ENCODE results near the gene FOXP4. TPM values are rescaled to one million over a fixed set of nuclear protein-coding genes. Genes with fewer than 3 reads are reported as not detected.

FOXP4 gene
- polyA plus RNA-seq, 3 donors: 8.3 to 26.6 (median 18.4) TPM

DNA sequence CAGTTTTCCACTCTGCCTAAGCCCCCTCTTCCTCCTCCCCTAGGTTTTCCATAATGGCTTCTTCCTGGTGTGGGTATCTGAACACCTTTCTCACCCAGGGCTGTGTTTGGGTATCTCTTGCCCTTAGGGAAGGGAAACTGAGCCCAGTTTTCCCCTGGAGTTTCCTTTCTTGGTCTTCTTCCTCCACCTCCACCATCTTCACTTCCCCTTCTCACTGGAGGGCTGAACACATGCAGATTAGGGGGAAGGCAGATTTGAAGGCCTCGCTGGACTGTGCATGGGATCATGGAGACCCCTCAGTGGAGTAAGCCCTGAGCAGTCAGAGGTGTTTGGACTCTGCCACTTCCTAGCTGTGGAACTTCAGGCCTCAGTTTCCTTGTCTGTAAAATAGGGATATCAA lies 27.8 kb downstream of the FOXP4 start:
- no peak overlapping the region for H3K27ac ChIP-seq (ENCODE audit: low read depth, low read length)
- WGBS, 3 donors: 84 to 94% (median 93%) methylated on average over 1 of the region's 1 CpG

DNA sequence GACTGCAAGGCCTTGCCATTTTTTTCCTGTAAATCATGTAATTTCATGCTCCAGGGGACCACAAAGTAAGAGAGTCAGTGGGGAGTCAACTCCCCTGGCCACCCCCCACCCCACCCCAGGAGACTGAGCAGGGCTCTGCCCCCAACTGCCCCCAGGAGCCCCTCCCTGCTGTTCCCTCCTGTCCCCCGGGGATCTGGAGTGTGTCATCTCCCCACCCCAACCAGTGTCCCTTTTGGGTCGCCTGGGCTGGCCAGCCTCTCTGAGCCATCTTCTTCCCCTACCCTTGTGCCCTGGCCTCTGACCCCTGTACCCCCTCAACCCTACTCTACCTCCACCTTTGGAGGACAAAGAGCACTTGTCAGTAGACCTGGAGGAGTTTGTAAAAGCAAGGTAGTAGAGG lies 29.4 kb downstream of the FOXP4 start:
- WGBS, 3 donors: 55 to 88% methylated on average over 2 of the region's 2 CpGs; no CpG with 5 or more reads in 1 of the 3 donors
- H3K27ac ChIP-seq (ENCODE audit: low read depth, low read length): no peak overlapping the region

- 35 to 85% (median 81%) methylated on average over 4 of the region's 4 CpGs for WGBS, 3 donors
- no peak overlapping the region for H3K27ac ChIP-seq (ENCODE audit: low read depth, low read length)
These were observed 30.5 kb downstream of the FOXP4 start for GRCh38 chr6:41576667-41577066.

- H3K27ac ChIP-seq (ENCODE audit: low read depth, low read length): no peak overlapping the region
- WGBS, 3 donors: 44 to 69% (median 64%) methylated on average over 5 of the region's 5 CpGs
These were observed 31.4 kb downstream of the FOXP4 start for GRCh38 chr6:41577356-41578216.

DNA sequence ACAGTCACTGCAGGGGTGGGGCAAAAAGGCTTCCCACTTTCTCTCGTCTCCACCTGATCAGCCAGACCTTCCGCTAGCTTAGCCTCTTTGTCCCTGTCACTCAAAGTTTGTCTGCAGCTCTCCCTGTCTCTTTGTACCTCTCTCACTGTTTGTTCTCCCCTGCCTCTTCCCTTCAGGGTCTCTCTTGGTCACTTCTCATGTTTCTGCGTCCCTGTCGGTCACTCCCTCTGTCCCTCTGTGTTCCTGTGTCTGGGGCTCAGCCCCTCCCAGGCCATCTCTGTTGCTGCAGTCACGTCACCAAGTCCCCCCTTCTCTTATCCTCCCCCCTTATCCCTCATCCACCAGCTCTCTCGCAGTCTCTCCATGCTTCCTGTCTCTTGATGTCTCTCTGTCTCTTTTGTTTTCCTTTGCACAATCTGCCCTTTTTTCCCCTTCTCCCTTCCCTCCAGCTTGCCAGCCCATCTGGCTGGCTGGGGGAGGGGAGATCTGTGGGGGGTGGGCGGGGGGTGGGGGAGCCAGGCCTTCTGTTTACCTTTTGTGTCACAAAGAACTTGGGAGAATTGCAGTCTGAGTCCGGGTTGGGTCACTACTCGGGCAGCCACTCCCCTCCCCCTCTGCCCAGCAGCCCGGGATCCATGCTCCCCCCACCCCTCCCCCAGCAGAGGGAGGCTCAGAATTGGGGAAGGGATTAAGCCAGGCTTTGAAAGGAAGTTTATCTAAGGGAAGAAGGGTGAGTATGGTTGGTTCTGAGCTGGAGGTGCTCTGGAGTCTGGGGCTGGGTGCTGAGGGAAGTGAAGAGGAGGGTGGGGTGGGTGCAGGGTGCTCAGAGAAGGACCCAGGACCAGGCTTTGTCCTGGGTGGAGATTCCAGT lies 32.3 kb downstream of the FOXP4 start:
- 29 to 59% (median 54%) methylated on average over 10 of the region's 10 CpGs for WGBS, 3 donors
- no peak overlapping the region for H3K27ac ChIP-seq (ENCODE audit: low read depth, low read length)

GRCh38 chr6:41579088-41579610 lies 33.0 kb downstream of the FOXP4 start:
- H3K27ac ChIP-seq (ENCODE audit: low read depth, low read length): no peak overlapping the region
- 65 to 70% (median 66%) methylated on average over 3 of the region's 3 CpGs for WGBS, 3 donors

- 81 to 95% (median 93%) methylated on average over 7 of the region's 7 CpGs for WGBS, 3 donors
- no peak overlapping the region for H3K27ac ChIP-seq (ENCODE audit: low read depth, low read length)
These were observed 34.5 kb downstream of the FOXP4 start for GRCh38 chr6:41580690-41581089.

- H3K27ac ChIP-seq (ENCODE audit: low read depth, low read length): no peak overlapping the region
- 72 to 81% (median 79%) methylated on average over 12 of the region's 12 CpGs for WGBS, 3 donors
These were observed 35.3 kb downstream of the FOXP4 start for GRCh38 chr6:41581381-41581991.

DNA sequence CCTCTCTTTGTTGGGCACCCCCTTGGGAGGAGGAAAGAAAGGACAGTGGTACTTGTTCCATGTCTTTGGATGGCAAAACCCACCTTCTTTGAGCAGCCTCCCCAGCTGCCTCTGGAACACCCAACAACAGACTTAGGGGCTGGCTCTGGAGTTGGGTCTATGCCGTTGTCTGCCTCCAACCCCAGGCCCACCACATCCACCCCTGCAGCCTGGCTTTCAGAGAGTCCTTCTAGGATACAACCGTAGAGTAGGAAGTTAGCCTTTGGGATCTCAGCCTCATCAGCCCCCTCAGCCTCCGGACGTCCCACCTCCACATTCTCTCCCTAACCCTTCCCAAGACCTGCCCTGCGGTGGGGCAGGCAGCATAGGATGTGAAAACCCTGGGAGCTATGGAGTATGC lies 36.4 kb downstream of the FOXP4 start:
- H3K27ac ChIP-seq (ENCODE audit: low read depth, low read length): no peak overlapping the region
- 95 to 98% (median 97%) methylated on average over 5 of the region's 5 CpGs for WGBS, 3 donors

- WGBS, 3 donors: 92 to 100% (median 98%) methylated on average over 1 of the region's 1 CpG
- no peak overlapping the region for H3K27ac ChIP-seq (ENCODE audit: low read depth, low read length)
These were observed 37.4 kb downstream of the FOXP4 start for GRCh38 chr6:41583565-41583964.

DNA sequence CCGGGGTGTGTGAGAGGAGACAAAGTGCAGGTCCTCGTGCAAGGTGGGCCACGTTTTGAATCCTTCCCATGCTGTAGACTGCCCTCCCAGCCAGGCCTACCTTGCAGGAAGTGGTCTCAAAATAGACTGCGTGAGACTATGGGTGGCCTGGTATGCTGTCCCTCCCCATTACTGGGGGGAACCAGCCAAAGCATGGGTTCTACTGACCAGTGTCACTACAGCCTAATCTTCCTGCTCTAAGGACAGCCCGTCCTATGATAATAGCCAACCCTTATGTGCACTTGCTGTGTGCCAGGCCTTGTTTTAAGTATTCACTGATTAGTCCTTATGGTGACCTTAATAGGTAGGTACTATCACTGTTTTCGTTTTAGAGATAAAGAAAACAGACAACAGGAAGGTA lies 38.0 kb downstream of the FOXP4 start:
- no peak overlapping the region for H3K27ac ChIP-seq (ENCODE audit: low read depth, low read length)
- 58 to 94% (median 87%) methylated on average over 6 of the region's 6 CpGs for WGBS, 3 donors

DNA sequence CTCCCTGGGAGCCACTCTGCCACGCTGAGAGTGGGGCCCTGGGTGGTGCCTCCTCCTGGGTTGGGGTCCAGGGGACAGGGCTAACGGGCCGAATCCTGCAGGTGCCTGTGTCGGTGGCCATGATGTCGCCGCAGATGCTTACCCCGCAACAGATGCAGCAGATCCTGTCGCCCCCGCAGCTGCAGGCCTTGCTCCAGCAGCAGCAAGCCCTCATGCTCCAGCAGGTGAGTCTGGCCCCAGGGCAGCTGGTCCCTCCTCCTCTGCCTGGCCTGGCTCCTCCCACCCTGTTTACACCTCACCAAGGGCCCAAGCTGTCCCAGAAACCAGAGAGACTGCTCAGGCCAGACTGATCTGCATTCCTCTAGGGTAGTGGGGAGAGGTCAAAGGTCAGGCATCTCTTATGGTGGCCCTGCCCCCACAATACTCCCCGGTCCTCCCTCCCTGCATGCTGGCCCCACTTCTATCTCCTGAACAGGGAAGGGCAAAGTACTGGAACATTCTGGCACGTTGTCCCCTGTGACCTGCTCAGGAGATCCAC lies 38.6 kb downstream of the FOXP4 start:
- WGBS, 3 donors: 43 to 93% (median 86%) methylated on average over 11 of the region's 11 CpGs

DNA sequence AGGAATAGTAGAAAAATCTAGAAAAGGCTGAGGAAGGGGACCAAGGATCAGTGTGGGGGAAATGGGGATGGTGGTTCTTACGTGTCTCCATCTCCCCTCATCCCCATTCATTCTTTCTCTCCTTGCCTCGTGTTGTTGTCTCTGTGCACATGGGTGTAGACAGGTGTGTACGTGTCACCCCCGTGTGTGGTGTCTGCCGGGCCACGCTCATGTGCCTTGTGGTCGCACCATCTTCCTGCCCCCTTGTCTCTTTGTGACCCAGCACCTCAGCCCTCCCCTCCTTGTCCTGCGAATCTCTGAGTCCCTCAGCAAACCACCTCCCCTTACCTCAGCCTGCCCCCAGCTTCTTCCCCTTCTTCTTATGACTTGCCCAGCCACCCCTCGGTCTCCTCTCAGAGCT lies 39.4 kb downstream of the FOXP4 start:
- WGBS, 3 donors: 83 to 86% (median 84%) methylated on average over 9 of the region's 9 CpGs
- H3K27ac ChIP-seq (ENCODE audit: low read depth, low read length): no peak overlapping the region

More for the DNA sequence above, 38.6 kb downstream of the FOXP4 start:
- no peak overlapping the region for H3K27ac ChIP-seq (ENCODE audit: low read depth, low read length)

DNA sequence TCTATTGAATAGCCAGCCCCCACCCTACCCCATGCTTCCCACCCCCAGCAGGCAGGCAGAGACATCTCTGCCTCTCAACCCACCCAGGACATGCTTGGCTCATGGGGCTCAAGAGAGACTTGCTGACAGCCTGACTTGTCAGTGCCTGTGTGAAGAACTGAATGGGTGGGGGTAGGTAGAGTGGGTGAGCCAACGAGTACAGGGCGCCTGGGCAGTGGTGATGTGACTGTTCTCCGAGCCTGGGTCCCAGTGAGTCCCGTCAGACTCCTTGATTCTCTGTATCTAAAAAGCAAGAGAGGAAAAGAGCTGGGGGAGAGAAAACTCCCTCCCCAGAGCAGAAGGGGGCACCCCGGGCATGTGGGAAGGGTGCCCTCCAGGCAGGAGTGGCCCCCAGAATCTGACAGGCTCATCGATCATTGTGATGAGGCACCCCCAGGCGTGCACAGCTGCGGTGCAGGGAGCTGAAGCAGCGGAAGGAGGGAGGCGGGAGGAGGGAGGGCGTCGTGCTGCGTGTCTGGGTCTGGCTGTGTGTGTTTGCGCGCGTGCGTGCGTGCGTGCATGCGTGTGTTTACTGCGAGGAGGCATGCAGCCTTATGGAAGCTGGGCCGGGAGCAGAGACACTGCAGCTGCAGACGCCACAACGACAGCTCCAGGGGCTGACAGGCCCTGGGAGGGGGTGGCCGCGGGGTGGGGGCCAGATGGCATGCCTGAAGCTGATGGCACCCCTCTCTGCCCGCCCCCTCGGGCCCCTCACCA lies 40.2 kb downstream of the FOXP4 start:
- WGBS, 3 donors: 66 to 93% (median 91%) methylated on average over 28 of the region's 28 CpGs
- no peak overlapping the region for H3K27ac ChIP-seq (ENCODE audit: low read depth, low read length)

DNA sequence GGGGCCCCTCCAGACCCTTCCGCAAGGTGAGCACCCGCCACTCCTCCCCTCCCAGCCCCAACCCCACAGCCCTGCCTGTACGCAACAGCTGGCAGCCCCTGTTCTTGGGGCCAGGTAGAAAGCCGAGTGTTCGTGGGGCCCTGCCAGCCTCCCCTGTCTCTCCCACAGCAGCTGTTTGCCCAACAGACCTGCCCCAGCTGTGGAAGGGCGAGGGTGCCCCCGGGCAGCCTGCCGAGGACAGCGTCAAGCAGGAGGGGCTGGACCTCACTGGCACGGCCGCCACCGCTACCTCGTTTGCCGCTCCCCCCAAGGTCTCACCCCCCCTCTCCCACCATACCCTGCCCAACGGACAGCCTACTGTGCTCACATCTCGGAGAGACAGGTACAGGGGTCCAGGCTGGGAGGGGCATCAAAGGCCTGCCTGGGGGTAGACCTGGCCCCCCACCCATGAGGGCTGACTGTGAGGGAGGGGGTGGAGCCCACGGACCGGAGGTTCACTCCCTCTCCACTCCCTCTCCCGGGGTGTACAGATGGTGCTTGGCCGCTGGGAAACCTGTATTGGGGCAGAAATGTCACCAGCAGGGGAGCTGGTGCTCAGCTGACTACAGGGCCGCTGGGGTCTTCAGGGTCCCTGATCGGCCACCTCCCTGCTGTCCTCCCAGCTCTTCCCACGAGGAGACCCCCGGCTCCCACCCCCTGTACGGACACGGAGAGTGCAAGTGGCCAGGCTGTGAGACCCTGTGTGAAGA lies 41.1 kb downstream of the FOXP4 start:
- 47 to 89% (median 82%) methylated on average over 16 to 25 of the region's 26 CpGs for WGBS, 3 donors
- no peak overlapping the region for H3K27ac ChIP-seq (ENCODE audit: low read depth, low read length)

GRCh38 chr6:41588111-41588510 lies 41.9 kb downstream of the FOXP4 start:
- WGBS, 3 donors: 72 to 90% (median 85%) methylated on average over 15 of the region's 15 CpGs
- H3K27ac ChIP-seq (ENCODE audit: low read depth, low read length): no peak overlapping the region

DNA sequence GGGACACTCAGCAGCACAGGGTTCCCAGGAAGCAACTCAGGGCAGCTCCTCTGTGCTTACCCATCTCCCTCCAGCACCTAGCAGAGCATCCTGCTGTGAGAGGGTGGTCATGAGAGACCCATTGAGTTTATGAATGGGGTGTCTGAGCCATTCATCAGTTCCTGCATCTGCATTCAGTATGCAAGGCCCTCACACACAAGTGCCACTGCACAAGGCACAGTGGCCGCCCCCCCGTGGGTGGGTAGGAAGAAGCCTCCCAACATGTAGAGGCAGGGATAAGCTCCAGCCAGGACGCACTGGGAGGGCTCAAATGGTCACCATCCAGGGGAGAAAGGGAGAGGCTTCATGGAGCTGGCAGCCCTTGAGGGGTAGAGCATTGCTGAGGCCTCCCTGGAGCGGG lies 43.0 kb downstream of the FOXP4 start:
- 83 to 88% (median 87%) methylated on average over 3 to 4 of the region's 4 CpGs for WGBS, 3 donors
- H3K27ac ChIP-seq (ENCODE audit: low read depth, low read length): no peak overlapping the region

All from adipose tissue (tissue), 3 donors.